GM21786 (cell line): ENCODE results near the gene CSTF2.

Experiments used
- ATAC-seq: cut with Tn5 transposase; IDR thresholded peaks from one replicate; pipeline ENCODE4 v1.9.1; 2021; ENCODE audit not compliant: unreplicated experiment

The CSTF2 gene

DNA sequence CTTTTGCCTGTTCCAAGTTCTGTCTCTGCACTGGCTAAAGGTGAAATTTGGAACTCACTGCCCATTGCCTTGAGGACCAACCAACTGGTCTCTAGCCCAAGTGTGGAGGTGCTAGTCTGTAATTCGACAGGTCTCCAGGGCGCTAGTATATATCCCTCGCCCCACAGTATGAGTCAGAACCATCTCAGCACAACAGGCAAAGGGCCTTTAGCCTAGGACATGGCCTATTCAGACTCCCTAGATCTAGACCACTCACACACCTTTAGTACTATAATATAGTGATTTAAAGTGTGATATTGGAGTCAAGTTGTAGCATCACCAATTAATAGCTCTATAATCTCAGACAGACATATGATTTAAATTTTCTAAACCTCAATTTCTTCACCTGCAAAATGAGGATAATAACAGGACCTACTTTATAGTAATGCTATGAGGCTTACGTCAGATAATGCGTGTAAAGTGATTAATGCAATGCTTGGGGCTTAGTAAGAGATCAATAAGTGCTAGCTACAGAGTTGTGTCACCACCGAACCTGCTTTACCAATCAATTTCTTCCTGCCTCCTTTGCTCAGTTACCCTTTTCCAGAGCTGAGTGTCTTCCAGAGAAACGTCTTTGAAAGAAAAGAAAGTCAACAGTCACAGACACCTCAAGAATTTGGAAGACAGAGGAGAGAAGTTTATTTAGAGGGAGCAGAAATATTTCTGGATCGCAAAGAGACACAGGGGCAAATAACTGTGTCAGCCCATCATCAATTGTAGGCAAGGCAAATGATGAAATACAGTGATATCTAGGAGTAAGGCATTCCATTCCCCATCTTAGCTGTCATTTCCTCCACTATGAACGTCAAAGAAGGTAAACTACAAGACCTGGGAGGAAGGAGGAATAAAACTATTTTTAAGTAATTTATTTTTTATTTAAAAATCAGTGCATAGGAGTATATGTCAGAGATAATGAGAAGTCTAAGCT lies 51.7 kb downstream of the CSTF2 start:
- no peak for ATAC-seq

DNA sequence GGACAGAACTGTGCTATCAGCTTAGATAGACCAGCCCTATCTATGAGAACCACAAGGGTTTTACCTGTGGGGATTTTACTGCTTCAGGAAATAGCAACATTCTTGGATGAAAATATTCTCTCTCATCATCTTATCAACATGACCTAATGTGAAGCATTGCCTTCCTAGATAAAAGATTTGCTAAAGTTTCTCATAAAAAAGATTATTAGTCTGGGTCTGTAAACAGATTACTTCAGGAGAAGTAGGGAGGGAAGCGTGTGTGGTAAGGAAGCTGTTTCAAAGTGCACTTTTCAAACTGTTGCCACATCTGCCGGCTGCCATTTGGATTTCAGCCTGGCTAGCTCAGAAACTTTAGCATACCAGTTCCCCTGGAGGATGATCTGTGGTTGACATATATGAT lies 54.1 kb downstream of the CSTF2 start, which contains the start of gene NOX1:
TSS of gene NOX1 (minus strand) at position 35 of the 400 bp plus-strand sequence. CDS start 220 bp downstream, outside the sequence.
- no peak for ATAC-seq

- no peak for ATAC-seq
Observed at GRCh38 chrX:100880368-100880767, 60.2 kb downstream of the CSTF2 start.

GRCh38 chrX:100883654-100884053 lies 63.5 kb downstream of the CSTF2 start:
- ATAC-seq: no peak
